IMR-90 (cell line): ENCODE results near the gene ST6GALNAC3. TPM values are rescaled to one million over a fixed set of nuclear protein-coding genes. Genes with fewer than 3 reads are reported as not detected.

Experiments used
- polyA plus RNA-seq, 3 experiments: library from polyadenylated mRNA; depleted of rRNA; stranded (reverse); fragments of >200 nt; gene quantifications; 2 replicates each; pipeline ENCODE4 v1.2.3, GENCODE V29; 2012; ENCODE audit warnings: low replicate concordance in 1 of 3
- total RNA-seq: library from RNA; depleted of rRNA; stranded (reverse); fragments of >200 nt; gene quantifications from 2 replicates; pipeline ENCODE4 v1.2.3, GENCODE V29; 2012; rRNA removed

ST6GALNAC3 gene
- total and polyA plus RNA-seq, 2 of the 4 experiments (the other 2 are of a cell fraction): 0.65 to 1.3 TPM

Other genes starting within 250 kb of the ST6GALNAC3 start
- not detected in 2 replicates for gene ASB17, start 142.3 kb upstream of the ST6GALNAC3 start, total RNA-seq
- gene ASB17, start 142.3 kb upstream of the ST6GALNAC3 start, polyA plus RNA-seq (2012; rRNA removed): not detected in 2 replicates